ENCODE data around the gene HTR3B. TPM values are rescaled to one million over a fixed set of nuclear protein-coding genes. Genes with fewer than 3 reads are reported as not detected.

HTR3B gene
- polyA plus RNA-seq, 1 donor from 2014 or later = not detected

Small RNA genes within 50 kb of the gene (small RNA-seq; reads per million reads assigned to genes)
- 0 reads per million in 3 experiments for gene RNU6-1107P

Other genes starting within 250 kb of the HTR3B start
- 1.3 and 2.6 TPM in 2 replicates for gene TMPRSS5, start 198.5 kb upstream of the HTR3B start, polyA plus RNA-seq
- gene ZW10, start 131.1 kb upstream of the HTR3B start, polyA plus RNA-seq = 20.8 and 21.5 TPM in 2 replicates
- gene CLDN25, start 125.0 kb upstream of the HTR3B start, polyA plus RNA-seq = not detected in 2 replicates
- gene USP28, start 29.2 kb upstream of the HTR3B start, polyA plus RNA-seq = 12.8 and 16.0 TPM in 2 replicates
- gene HTR3A, start 70.3 kb downstream of the HTR3B start, polyA plus RNA-seq = 0.36 TPM in 1 of 2 replicates, not detected in the other
- gene ZBTB16, start 154.9 kb downstream of the HTR3B start, polyA plus RNA-seq = 0.45 and 4.0 TPM in 2 replicates

Data from neural cell (in vitro differentiated cells).